Cardiac muscle cell (in vitro differentiated cells and primary cell): Measurements from ENCODE around the gene PRSS3. TPM values are rescaled to one million over a fixed set of nuclear protein-coding genes. Genes with fewer than 3 reads are reported as not detected.
"Not testable (repeated sequence)": the region's sequence is repeated elsewhere in the genome, so short reads cannot be mapped to it uniquely, and the experiment has no call there.

Experiments
- DNase-seq, 2 donors: peaks; one replicate each; pipeline versions ENCODE4 v3.0.0 to v3.0.0-alpha.2; 2010 to 2017; ENCODE audit warnings: low read depth in 1 of 2, low spot score in 1 of 2
- H3K27ac ChIP-seq: fragments of 200-600 bp; sonication (generic); 2 replicates; pipeline ENCODE4 v1.5.1; 2016
- H3K27me3 ChIP-seq: fragments of 200-600 bp; sonication (generic); 2 replicates; pipeline ENCODE4 v1.6.0; 2016; ENCODE audit warnings: control low read depth
- H3K36me3 ChIP-seq: fragments of 200-600 bp; sonication (generic); 2 replicates; pipeline ENCODE4 v1.5.1; 2016; ENCODE audit warnings: control low read depth
- H3K4me1 ChIP-seq: fragments of 200-600 bp; sonication (generic); 2 replicates; pipeline ENCODE4 v1.8.1; 2017; ENCODE audit warnings: low read depth, mild to moderate bottlenecking, mixed run types
- H3K4me3 ChIP-seq: fragments of 200-600 bp; sonication (generic); 2 replicates; pipeline ENCODE4 v1.5.1; 2016; ENCODE audit warnings: mild to moderate bottlenecking
- H3K9me3 ChIP-seq: fragments of 200-600 bp; sonication (generic); 2 replicates; pipeline ENCODE4 v1.5.1; 2017; ENCODE audit warnings: low read depth, mild to moderate bottlenecking, control low read depth
- polyA plus RNA-seq: library from polyadenylated mRNA; unstranded; fragments of >200 nt; fragmentation: Nextera tagmentation; extraction: Ambion mirVana; gene quantifications from 2 replicates; pipeline ENCODE4 v1.2.1, GENCODE V29; 2016
- total RNA-seq: library from RNA; depleted of rRNA; stranded (reverse); fragments of >200 nt; gene quantifications from 2 replicates; pipeline ENCODE4 v1.2.3, GENCODE V29; 2016
- TF ChIP-seq, protein P1 (sequence below): IDR thresholded peaks from 2 replicates; pipeline ENCODE4 v1.5.1; 2012; ENCODE audit warnings: low read depth, mild to moderate bottlenecking, low read length

PRSS3 gene
- total and polyA plus RNA-seq, 2 experiments from 2014 or later = 0.24 TPM; not detected in 1

DNA sequence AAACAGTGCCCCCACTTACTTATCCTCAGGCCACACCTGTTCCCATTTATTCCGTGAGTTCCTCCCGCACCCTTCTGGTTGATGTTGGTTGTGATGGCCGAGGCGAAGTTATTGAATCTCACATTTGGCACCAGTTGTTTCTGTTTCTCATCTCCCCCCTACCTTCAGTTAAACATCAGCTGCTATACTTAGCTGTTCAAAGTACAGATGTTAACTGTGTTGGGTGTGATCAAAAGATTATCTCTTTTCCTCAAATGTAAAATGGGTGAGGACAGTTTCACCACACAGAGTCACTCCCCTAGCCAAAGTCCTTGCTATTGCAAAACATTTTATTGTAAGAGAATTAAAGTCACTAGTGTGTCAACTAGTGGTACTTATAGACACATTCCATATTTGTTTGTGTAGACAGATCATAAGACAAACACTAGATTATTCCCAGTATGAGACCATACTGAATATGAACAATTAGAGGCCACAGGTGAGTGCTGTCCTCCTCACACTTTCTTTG lies 43.2 kb upstream of the PRSS3 start:
- Histone ChIP-seq H3K4me3 (no peak overlapping the region), H3K36me3 (no peaks in the 10 kb centered on the region), H3K9me3 (no peaks in the 10 kb centered on the region), H3K27ac (no peak overlapping the region), H3K27me3 (peaks cover 78% of the 10 kb centered on the region), H3K4me1 (no peaks in the 10 kb centered on the region)
- DNase-seq = no peak
- TF ChIP-seq, protein P1, sequence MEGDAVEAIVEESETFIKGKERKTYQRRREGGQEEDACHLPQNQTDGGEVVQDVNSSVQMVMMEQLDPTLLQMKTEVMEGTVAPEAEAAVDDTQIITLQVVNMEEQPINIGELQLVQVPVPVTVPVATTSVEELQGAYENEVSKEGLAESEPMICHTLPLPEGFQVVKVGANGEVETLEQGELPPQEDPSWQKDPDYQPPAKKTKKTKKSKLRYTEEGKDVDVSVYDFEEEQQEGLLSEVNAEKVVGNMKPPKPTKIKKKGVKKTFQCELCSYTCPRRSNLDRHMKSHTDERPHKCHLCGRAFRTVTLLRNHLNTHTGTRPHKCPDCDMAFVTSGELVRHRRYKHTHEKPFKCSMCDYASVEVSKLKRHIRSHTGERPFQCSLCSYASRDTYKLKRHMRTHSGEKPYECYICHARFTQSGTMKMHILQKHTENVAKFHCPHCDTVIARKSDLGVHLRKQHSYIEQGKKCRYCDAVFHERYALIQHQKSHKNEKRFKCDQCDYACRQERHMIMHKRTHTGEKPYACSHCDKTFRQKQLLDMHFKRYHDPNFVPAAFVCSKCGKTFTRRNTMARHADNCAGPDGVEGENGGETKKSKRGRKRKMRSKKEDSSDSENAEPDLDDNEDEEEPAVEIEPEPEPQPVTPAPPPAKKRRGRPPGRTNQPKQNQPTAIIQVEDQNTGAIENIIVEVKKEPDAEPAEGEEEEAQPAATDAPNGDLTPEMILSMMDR = no peak

DNA sequence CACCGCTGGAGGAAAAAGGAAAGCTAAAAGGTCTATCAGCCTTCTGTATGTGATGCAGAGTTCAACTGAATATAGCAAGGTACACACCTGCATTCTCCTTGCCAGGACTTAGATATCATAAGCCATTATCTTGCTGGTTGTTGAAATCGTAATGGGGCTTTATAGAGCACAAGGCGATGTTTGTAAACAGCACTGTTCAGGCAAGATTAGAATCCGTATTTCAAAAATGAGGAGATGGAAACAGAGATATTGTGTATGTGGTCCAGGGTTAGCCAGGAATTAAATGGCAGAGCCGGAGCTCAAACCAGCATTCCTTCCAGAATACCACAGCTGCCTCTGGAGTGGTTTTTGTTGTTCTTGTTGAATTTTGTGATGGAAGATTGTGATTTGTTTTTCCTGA lies 42.6 kb upstream of the PRSS3 start:
- not testable (repeated sequence) for H3K4me1 ChIP-seq, H3K9me3 ChIP-seq, DNase-seq, H3K4me3 ChIP-seq, H3K27ac ChIP-seq, H3K36me3 ChIP-seq
- H3K27me3 ChIP-seq = peaks cover 78% of the 10 kb centered on the region

DNA sequence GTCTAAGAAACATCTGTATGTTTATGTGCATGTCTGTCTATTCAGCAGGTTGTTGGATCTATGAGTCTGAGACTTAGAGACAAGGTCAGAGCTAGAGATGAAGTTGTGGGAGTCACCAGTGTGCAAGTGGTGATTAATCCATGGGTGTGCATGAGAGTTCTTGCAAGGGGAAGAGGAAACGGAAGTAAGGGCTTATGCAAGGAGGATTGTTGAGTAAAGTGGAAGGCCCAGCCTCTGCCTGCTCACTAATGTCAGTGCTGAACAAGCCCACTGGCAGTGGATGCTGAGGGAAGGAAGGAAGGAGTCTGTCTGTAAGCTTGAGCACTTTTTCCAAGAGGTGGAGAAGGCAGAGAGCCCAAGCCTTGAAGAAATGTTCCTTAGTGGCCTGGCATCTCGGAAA lies 35.7 kb upstream of the PRSS3 start:
- not testable (repeated sequence) for H3K27ac ChIP-seq, H3K36me3 ChIP-seq, H3K9me3 ChIP-seq, H3K4me3 ChIP-seq, H3K4me1 ChIP-seq
- peak in 1 of 2 donors; percentile 61 for DNase-seq
- H3K27me3 ChIP-seq = peaks cover 13% of the 10 kb centered on the region

DNA sequence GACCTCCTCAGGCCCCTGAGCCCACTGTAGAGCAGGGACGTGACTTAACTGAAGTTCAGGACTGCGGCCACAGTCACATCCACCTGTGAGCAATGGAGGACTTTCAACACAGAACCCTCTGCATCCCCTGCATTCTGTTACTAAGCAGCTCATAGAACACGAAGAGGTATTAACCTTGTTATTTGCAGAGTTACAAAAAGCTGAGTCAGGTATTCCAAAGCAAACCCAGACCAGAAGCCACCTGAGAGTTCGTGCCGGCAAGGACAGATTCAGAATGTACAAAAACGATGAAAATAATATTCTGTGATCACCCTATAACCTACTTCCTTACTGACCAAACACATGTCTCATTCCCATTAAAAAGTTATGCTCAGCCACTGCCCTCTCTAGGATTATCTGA lies 33.0 kb upstream of the PRSS3 start:
- Histone ChIP-seq H3K4me3 (no peak overlapping the region), H3K27me3 (no peaks in the 10 kb centered on the region), H3K27ac (no peak overlapping the region), H3K36me3 (no peaks in the 10 kb centered on the region), H3K4me1 (no peaks in the 10 kb centered on the region), H3K9me3 (no peaks in the 10 kb centered on the region)
- TF ChIP-seq, protein P1 = no peak
- no peak for DNase-seq

DNA sequence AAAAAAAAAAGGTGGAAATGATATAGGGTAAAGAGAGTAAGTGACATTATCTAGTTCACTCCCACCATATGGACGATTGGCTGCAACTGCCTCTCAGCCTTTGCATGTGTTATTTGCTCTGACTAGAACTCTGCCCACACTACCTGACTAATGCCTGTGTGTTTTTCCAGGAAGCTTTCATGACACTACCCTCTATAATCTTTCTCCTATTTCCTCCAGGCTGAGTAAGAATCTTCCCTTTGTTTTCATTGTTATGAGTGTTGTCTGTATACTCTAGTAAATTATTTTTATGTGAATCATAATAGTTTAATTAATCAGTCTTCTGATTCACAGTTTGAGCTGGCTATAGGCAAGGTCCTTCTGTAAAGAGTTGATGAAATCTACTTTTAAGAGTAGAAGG lies 31.7 kb upstream of the PRSS3 start:
- H3K4me3 ChIP-seq, H3K4me1 ChIP-seq, DNase-seq, H3K27me3 ChIP-seq, H3K27ac ChIP-seq, H3K9me3 ChIP-seq, H3K36me3 ChIP-seq: not testable (repeated sequence)

DNA sequence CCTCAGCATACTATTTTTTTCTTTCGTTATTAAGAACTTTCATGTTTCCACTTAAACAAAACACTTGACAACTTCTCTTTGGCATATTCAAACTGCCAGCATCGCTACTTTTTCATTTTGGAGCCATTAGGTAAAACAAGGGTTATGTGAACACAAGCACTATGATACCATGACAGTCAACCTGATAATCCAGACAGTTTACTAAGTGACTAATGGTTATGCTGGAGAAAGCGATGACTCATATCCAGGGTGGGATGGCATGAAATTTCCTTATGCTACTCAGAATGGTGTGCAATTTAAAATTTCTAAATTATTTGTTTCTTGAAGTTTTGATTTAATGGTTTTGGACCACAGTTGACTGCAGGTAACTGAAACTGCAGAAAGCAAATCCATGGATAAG lies 29.9 kb upstream of the PRSS3 start:
- DNase-seq = peak in 1 of 2 donors; percentile 46
- H3K36me3 ChIP-seq = no peaks in the 10 kb centered on the region
- H3K9me3 ChIP-seq = no peaks in the 10 kb centered on the region
- TF ChIP-seq, protein P1 = no peak
- H3K27ac ChIP-seq = no peak overlapping the region
- H3K4me1 ChIP-seq = no peaks in the 10 kb centered on the region
- H3K27me3 ChIP-seq = no peaks in the 10 kb centered on the region
- no peak overlapping the region for H3K4me3 ChIP-seq

DNA sequence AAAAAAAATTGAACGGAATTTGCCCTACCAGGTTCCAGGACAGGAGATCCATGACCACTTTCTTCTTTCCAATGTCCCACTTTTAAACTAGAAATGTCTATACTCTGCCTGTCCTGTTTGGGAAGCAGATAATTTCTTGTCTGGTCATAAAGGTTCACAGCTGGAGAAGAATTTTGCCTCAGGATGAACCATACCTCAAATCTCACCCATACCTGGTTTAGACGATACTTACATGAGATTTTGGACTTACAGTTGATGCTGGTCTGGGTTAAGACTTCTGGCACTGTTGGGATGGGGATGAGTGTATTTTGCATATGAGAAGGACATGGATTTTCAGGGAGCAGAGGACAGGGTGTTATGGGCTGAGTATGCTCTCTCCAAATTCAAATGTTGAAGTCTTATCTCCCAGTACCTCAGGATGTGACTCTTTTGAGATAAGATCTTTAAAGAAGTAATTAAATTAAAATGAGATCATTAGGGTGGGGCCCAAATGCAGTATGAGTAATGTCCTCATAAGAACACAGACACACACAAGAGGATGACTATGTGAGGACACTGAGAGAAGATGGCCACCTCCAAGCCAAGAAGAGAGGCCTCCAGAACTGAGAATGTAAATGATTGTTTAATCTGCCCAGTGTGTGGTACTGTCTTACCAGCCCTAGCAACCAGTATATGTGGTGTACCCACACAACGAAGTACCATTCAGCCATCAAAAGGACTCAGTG lies 25.0 kb upstream of the PRSS3 start:
- not testable (repeated sequence) for DNase-seq, H3K27me3 ChIP-seq, H3K27ac ChIP-seq, H3K9me3 ChIP-seq, H3K4me1 ChIP-seq, H3K4me3 ChIP-seq, H3K36me3 ChIP-seq

DNA sequence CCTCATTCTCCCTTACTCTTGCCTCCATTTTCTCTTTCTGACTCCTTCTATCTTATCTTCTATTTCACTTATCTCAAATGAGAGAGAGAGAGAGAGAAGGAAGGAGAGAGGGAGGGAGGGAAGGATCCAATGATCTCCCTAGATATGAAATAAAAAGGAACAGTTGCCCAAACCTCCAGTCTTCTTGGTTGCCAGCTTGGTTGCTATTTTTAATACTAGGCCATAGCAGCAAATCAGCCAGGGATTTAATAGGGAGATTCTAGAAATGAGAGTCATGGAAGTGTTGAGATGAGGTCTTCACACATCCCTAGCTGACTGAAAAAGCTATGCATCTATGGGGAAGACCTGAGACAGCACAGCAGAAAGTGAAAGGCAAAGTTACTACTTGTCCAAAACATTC lies 22.2 kb upstream of the PRSS3 start:
- H3K27ac ChIP-seq, H3K9me3 ChIP-seq, H3K36me3 ChIP-seq, H3K4me1 ChIP-seq, DNase-seq, H3K4me3 ChIP-seq, H3K27me3 ChIP-seq: not testable (repeated sequence)

DNA sequence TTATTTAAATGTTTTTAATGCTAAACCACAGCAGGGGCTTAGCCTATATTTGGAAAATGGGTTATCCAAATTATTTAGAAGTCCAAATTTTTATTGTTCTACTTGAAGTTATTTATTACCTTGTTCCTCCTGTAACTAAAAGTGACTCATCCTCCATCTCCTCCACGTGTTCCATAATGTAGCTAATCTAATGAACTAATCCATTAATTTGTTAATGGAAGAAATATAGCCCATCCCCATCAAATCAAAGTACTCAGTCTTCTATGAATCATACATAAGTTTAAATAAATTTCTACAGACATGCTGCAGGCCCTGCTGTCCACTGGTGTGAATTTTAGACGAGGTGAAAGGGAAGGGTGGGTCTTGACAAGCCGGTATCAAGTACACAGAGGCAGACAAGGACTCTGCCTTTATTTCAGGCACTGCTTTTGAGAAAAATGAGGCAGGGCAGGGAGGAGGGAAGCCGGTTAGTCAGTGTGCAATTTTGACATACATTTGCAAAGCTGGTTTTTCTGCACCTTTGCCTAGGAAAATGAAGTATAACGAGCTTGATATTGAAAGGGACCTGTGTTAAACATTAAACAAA lies 21.2 kb upstream of the PRSS3 start:
- not testable (repeated sequence) for H3K36me3 ChIP-seq, H3K4me1 ChIP-seq, H3K9me3 ChIP-seq, DNase-seq, H3K27me3 ChIP-seq, H3K4me3 ChIP-seq, H3K27ac ChIP-seq
